ENCODE results near the gene MAP3K14.

GRCh38 chr17:45256114-45256966, 60.5 kb downstream of the MAP3K14 start:
- TF ChIP-seq EZH2 (IDR thresholded peaks at IDR 0.05; ENCODE audit: low read length, unreplicated experiment) (no peak), CTCF (conservative IDR thresholded peaks at IDR 0.05; ENCODE audit: low read depth, low read length) (0 out of 2 replicates have a peak, but pooled peaks have one; percentile 26)
